Measurements from ENCODE around the gene JUP. TPM values are rescaled to one million over a fixed set of nuclear protein-coding genes. Genes with fewer than 3 reads are reported as not detected.

JUP gene
- total RNA-seq, 4 donors from 2014 or later = 709 to 2,355 (median 1,148) TPM

DNA sequence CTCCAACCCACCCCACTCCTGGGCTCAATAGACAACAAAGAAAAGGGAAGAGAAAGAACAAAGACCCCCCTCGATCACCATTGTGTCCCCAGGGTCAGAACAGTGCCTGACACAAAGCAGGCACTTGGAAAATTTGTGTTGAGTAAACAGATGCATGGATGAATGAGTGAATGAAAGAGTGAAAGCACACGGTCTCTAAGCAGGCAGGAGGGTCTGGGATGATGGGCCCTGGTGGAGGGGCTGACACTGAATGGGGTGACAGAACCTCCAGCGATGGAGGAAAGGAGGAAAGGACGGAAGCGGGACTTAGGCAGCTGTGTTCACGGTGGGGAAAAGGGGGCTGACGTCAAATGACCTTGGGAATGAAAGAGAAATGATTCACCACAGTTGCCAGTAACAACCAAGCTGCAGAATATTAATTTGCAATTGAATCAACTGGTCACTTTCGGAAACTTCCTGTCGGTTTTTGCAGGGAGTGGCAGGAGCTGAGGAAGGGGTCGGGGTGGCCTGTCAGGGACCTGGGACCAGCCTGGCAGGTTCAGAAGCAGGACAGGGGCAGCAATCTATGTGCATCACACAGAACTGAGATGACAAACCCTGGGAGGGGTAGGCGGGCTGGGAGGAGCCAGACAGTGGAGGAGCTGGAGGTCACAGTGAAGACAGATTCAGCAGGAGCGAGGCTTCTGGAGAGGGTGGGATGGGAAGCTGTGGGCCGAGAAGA lies 81.1 kb downstream of the JUP start:
- Histone ChIP-seq H3K36me3 (no peaks in the 10 kb centered on the region), H3K9me3 (no peaks in the 10 kb centered on the region), H3K4me3 (no peak overlapping the region), H3K27me3 (peaks cover 0 to 3% (median 0%) of the 10 kb centered on the region in 4 donors), H3K27ac (no peak overlapping the region), H3K4me1 (no peaks in the 10 kb centered on the region)
- DNase-seq = no peak
- intact Hi-C loops (cut with DNase I) = no loop called here
- 68 to 69% methylated on average over 11 to 13 of the region's 13 CpGs for WGBS, 2 donors
- no peak for TF ChIP-seq POLR2A (IDR thresholded peaks at IDR 0.05)

Small RNA genes within 50 kb of the gene (small RNA-seq; reads per million reads assigned to genes)
- gene RN7SL399P (0 reads per million in 4 donors), gene RNA5SP442 (0.07 to 1.3 (median 0.25) reads per million in 4 donors)

Other genes with a start within 250 kb of the JUP start
- gene KRT9, start 214.7 kb downstream of the JUP start, total RNA-seq = under 1 TPM in 2 of 4 donors, not detected in 2; 0.19 to 0.61 TPM
- 1,000 to 10,000 TPM in 2 of 4 donors, 100 to 1,000 TPM in 2; 115 to 7,717 (median 1,579) TPM for gene KRT14, start 199.8 kb downstream of the JUP start, total RNA-seq
- gene KRT16, start 173.9 kb downstream of the JUP start, total RNA-seq = 1,000 to 10,000 TPM in 2 of 4 donors, 100 to 1,000 TPM in 2; 156 to 6,712 (median 1,275) TPM
- 1,000 to 10,000 TPM in 1 of 4 donors, 10 to 100 TPM in 3; 45.8 to 2,552 (median 75.7) TPM for gene KRT17, start 162.1 kb downstream of the JUP start, total RNA-seq
- gene EIF1, start 97.8 kb downstream of the JUP start, total RNA-seq = 100 to 1,000 TPM in 3 of 4 donors, 10 to 100 TPM in 1; 96.5 to 311 (median 223) TPM
- not detected for gene GAST, start 74.4 kb downstream of the JUP start, total RNA-seq
- under 1 TPM; 0.34 to 0.94 (median 0.53) TPM for gene HAP1, start 52.1 kb downstream of the JUP start, total RNA-seq
- 1 to 10 TPM; 2.4 to 7.1 (median 3.7) TPM for gene P3H4, start 25.2 kb upstream of the JUP start, total RNA-seq
- gene FKBP10, start 26.3 kb upstream of the JUP start, total RNA-seq = 10 to 100 TPM in 2 of 4 donors, 1 to 10 TPM in 1, under 1 TPM in 1; 0.19 to 21.4 (median 8.4) TPM
- gene NT5C3B, start 49.5 kb upstream of the JUP start, total RNA-seq = 10 to 100 TPM; 23.8 to 45.4 (median 30.5) TPM
- gene KLHL10, start 51.1 kb upstream of the JUP start, total RNA-seq = under 1 TPM in 1 of 4 donors, not detected in 3; 0.57 TPM
- gene KLHL11, start 78.7 kb upstream of the JUP start, total RNA-seq = 10 to 100 TPM; 11.8 to 20.4 (median 13.1) TPM
- gene ACLY, start 132.2 kb upstream of the JUP start, total RNA-seq = 100 to 1,000 TPM in 1 of 4 donors, 10 to 100 TPM in 3; 51.5 to 121 (median 62.7) TPM
- gene ODAD4, start 143.9 kb upstream of the JUP start, total RNA-seq = under 1 TPM in 1 of 4 donors, not detected in 3; 0.38 TPM
- gene CNP, start 180.1 kb upstream of the JUP start, total RNA-seq = 10 to 100 TPM; 45.3 to 66.0 (median 53.0) TPM
- gene DNAJC7, start 230.7 kb upstream of the JUP start, total RNA-seq = 10 to 100 TPM; 42.6 to 82.0 (median 67.2) TPM
- 10 to 100 TPM; 34.0 to 48.6 (median 35.7) TPM for gene NKIRAS2, start 233.4 kb upstream of the JUP start, total RNA-seq

All from esophagus squamous epithelium (tissue), 5 donors.